ENCODE results near the gene DNTT.

DNTT gene

DNA sequence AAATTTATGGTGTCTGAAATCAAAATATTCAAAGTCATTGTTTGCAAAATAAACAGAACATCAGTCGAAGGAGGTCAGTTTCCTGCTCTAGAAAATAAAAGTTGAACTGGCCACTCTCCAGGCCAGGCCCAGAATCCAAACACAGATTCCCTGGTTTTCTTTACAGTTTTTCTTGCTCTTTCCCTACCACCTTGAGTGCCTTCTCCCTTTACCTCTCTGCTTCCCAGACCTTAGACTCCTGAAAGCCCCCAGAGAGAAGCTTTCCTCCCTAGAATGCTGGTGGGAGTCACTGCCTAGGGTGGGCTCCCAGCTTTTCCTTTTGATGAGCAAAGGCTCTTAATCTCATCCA, 6.1 kb downstream of the DNTT start:
- no peak for DNase-seq (ENCODE audit: low spot score)

DNA sequence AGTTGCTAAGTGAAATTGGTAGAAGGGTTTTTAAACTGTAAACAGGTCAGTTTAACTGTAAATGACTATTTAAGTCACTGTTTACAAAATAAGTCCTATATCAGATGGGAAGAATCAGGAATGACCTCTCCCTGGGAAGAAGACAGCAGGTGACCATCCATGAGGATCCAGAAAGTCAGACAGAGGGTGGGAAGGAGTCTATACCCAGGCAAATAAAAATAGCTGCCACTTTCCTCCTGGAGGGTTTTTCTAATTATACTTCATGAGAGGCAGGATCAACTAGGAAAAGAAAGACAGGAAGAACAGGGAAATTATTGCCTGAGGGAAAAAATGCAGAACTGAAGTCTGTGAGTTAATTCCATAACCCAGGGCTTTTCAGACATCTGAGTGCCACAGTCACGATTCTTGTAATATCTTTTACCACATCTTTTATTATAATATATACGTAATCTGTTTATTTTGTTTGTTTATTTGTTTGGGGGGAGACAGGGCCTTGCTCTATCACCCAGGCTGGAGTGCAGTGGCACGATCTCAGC, 7.0 kb downstream of the DNTT start:
- DNase-seq (ENCODE audit: low spot score): no peak

DNA sequence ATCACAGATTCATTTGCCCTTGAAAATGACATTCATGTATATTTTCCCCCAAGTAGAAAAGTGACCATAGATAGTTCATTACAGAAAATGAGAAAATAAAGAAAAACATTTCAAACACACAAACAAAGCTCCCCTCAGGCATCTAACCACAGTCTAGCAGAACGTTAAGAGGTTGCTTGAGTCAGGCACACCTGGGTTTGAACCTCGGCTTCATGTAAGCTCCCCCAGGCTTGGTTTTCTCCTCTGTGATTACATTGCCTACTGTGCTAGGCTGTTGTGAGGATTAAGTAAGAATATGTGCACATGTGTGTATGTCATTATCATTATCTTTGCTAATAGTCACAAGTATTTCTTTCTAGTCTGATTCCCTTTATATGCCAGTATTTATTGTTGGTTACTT, 9.1 kb downstream of the DNTT start:
- no peak for DNase-seq (ENCODE audit: low spot score)

- no peak for DNase-seq (ENCODE audit: low spot score)
Observed at GRCh38 chr10:96317067-96317833, 13.0 kb downstream of the DNTT start.

DNA sequence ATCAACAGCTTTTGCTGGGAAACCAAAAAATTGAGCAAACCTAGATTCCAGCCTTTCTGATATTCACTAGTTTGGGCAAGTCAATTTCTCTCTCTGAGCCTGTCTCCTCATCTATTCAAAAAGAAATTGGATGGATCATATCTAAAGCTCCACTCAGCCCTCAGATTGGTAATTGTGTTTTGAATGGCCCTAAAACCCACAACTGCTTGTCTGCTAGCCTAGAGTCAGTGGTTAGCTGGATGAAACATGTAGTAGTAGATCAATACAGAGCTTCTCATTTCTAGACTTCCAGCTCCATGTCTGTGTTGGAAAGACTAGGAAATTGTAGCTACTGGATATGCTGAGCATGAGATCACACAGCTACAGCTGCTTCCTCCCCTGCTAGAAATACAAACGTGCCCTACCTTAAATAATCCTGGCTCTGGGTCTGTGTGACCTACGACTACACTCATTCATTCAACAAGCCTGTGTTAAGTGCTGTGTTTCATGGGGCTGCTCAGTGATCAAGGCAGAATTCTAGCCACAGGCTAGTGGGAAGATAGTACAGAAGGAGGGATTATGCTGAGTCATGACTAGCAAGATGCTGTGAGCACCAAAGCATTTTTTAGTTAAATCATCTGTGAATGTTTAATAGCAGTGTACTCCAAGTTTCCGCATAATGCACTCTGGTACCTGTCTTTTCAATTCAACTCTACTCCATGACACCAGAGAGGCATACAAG, 15.7 kb downstream of the DNTT start:
- DNase-seq (ENCODE audit: low spot score): no peak

- DNase-seq (ENCODE audit: low spot score): no peak
Observed at GRCh38 chr10:96321822-96322221, 17.6 kb downstream of the DNTT start.

- no peak for DNase-seq (ENCODE audit: low spot score)
Observed at GRCh38 chr10:96322275-96322674, 18.0 kb downstream of the DNTT start.

DNA sequence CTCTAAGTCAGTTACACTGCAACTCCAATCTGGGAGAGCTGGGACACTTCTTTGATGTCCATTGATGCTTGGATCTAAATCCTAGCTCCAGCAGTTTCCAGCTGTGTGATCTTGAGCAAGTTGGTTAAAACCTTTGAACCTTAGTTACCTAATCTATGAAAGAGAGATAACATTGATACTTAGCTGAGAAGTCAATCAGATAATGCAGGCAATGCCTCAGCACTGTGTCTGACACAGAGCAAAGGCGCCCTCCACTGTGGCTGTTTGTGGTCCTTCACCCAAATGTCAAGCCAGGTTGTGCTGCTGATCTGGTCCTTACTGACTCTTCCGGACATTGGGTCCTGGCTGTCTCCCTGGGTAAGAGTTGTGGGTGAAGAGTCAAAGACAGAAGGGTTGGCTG, 20.2 kb downstream of the DNTT start:
- no peak for DNase-seq (ENCODE audit: low spot score)

DNA sequence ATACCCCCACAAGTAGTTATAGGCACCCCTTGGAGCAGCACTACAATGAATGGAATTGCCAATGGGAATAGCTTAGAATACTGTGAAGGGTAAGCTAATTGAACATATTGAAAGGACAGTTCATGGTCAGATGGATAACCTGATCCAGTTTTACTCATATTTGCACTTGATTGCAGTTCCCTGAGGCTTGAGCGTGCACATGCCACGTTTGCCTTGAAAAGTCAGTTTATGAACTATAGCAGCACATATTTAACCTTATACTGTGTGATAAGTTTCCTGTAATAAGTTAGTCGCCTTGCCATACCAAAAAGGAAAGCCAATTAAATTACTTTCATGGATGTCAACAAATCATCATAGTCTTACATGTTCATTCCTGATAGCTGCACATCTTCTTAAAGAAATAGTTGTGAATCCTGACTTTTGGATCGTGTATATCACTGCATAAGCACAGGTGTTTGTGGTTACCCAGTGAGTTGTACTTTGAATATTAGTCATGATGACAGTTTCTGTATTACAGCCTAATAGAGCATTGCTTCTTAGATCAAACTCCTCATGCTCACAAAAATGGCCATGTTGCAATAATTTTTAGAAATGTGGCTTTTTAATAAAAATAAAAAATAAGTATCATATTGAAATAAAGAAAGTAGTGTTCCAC, 21.6 kb downstream of the DNTT start:
- DNase-seq (ENCODE audit: low spot score): no peak

DNA sequence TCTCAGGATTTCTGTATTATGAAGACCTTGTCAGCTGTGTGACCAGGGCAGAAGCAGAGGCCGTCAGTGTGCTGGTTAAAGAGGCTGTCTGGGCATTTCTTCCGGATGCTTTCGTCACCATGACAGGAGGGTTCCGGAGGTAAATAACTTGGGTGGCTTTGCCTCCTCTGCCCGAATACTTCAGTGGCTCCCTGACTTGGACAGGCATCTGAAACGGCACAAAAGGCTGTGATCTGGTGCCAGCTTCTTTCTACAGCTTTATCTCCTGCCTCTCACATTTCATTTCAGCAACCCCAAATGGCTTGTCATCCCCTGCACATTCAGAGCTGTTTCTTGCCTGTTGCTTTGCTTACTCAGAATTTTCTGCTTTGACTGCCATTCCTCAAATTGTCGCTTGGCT, 23.2 kb downstream of the DNTT start:
- no peak for DNase-seq (ENCODE audit: low spot score)

- DNase-seq (ENCODE audit: low spot score): no peak
Observed at GRCh38 chr10:96333101-96333500, 28.9 kb downstream of the DNTT start.

GRCh38 chr10:96334616-96335526, 30.6 kb downstream of the DNTT start:
- DNase-seq (ENCODE audit: low spot score): peak; percentile 41

GRCh38 chr10:96337106-96337505, 32.9 kb downstream of the DNTT start:
- no peak for DNase-seq (ENCODE audit: low spot score)

DNA sequence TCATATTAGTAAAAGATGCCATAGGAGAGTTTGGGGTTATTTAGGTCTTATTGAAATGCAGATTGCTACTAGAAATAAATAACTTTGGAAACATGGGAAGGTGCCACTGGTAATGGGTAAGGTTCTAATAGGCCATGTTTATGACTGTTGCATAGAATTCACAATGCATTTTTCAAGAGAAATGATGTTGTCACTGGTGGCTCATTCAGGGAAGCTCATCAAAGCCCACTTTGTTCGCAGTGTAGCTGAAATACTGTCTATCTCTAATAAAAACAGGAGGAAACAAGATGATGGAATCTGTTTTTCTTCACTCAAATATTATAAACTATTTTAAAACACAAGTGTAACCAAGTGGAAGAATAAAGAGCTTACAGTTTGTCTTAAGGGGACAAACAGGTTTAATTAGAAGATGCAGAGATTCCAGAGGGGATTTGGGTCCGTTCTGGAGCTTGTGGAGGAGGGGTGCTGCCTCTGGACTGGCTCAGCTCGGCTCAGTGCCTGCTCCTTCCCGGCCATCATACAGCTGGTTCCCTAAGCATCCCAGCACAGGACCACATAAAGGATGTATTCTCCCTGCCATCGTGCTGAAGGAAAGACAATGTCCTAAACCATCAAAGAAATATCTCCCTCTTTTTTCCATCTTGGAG, 34.2 kb downstream of the DNTT start:
- no peak for DNase-seq (ENCODE audit: low spot score)

GRCh38 chr10:96339383-96339782, 35.1 kb downstream of the DNTT start:
- no peak for DNase-seq (ENCODE audit: low spot score)

GRCh38 chr10:96339956-96340904, 36.0 kb downstream of the DNTT start:
- peak; percentile 16 for DNase-seq (ENCODE audit: low spot score)

DNA sequence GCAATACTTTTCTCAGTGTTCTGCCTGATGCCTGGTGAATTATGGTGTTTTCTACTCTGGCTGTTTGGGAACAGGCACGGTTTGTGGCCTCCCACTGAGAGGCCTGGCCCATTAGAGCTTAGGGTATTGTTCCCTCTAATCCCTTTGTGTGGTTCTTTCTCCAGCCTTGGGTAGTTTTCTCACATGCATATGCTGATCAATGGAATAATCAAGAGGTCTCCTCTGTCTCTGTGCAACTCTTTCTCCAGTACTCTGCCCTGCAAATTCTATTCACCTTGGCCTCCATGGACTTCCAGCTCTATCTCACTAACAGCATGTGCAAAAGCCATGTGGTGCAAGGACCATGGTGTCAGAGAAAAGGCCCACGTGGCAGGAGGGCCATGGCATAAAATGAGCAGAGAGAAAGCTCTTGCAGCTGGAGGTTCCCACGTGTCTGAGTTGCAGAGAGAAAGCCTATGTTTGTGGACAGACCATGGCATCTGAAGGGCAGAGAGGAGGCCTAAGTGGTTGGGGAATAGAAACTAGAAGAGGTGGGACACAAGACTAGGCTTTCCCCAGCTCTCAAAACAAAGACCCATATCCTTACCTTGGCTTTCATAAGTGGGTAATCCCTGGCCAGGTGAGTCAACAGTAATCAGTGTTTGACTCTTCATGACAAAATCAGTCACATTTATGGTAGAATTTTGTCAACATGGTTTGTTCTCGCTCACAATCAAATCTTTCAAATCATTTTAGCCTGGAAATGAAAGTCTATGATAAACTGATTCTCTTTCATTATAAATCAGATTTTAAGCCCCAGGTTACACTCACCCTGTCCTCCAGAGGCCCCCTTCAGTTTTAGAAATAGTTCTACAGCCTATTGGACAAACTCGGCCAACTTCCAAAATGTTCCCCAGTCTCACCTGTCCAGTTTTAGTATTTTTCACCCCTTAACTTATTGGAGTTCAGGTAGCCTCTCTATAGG, 37.3 kb downstream of the DNTT start:
- no peak for DNase-seq (ENCODE audit: low spot score)

DNA sequence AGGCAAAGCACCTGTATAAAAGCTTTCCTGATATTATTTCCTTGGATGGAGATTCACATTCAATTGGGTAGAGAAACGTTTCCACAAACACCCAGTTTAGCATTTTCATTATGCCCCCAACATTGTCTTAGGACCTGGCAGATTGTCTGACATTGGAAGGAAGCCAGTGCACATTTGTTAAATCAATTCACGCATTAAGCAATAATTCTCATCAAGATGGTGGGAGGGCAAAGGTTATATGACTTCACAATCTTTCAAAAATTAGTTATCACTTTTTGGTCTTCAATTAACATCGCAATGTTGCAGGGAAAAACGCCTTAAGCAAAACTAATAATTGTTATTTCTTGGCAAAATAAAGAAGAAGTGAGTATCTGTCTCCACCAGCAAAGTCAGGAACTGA, 38.2 kb downstream of the DNTT start:
- DNase-seq (ENCODE audit: low spot score): no peak

GRCh38 chr10:96344178-96344577, 39.9 kb downstream of the DNTT start:
- no peak for DNase-seq (ENCODE audit: low spot score)
